Measurements from ENCODE around the gene ADIPOQ.
"Not testable (repeated sequence)": the region's sequence is repeated elsewhere in the genome, so short reads cannot be mapped to it uniquely, and the experiment has no call there.

- not testable (repeated sequence) for TF ChIP-seq CTCF (IDR thresholded peaks at IDR 0.05); EZH2 (IDR thresholded peaks at IDR 0.05; ENCODE audit: borderline replicate concordance, insufficient read depth, low read depth, low read length, poor library complexity, severe bottlenecking)
These were observed 39.1 kb upstream of the ADIPOQ start for GRCh38 chr3:186803447-186803846.

Data from B cell (primary cell).